Neuronal stem cell (in vitro differentiated cells): Measurements from ENCODE around the gene ORC6.

Experiments used
- DNase-seq: peaks from one replicate; pipeline ENCODE4 v3.0.0-alpha.2; 2013; ENCODE audit warnings: low spot score
- H2AFZ ChIP-seq: one replicate; pipeline ENCODE4 v1.6.1; 2013; ENCODE audit warnings: mild to moderate bottlenecking, low read length, inconsistent platforms
- H2AK5ac ChIP-seq: 2 replicates; pipeline ENCODE4 v1.6.1; 2013; ENCODE audit warnings: low read depth, mild to moderate bottlenecking, inconsistent platforms, low read length, moderate library complexity, mixed read lengths
- H2BK120ac ChIP-seq: 2 replicates; pipeline ENCODE4 v1.6.1; 2013; ENCODE audit warnings: low read depth, mild to moderate bottlenecking, inconsistent platforms, low read length, moderate library complexity, mixed read lengths
- H2BK12ac ChIP-seq: one replicate; pipeline ENCODE4 v1.6.1; 2013; ENCODE audit warnings: low read length, inconsistent platforms
- H2BK15ac ChIP-seq: 2 replicates; pipeline ENCODE4 v1.6.1; 2013; ENCODE audit warnings: mild to moderate bottlenecking, low read length, inconsistent platforms, mixed read lengths
- H2BK5ac ChIP-seq: one replicate; pipeline ENCODE4 v1.6.1; 2013; ENCODE audit warnings: inconsistent platforms, mild to moderate bottlenecking, low read length, moderate library complexity
- H3K14ac ChIP-seq: one replicate; pipeline ENCODE4 v1.6.1; 2013; ENCODE audit warnings: low read length, inconsistent platforms
- H3K18ac ChIP-seq: 2 replicates; pipeline ENCODE4 v1.6.1; 2013; ENCODE audit warnings: low read length, inconsistent platforms
- H3K23ac ChIP-seq: 2 replicates; pipeline ENCODE4 v1.6.1; 2013; ENCODE audit warnings: low read depth, mild to moderate bottlenecking, mixed read lengths, low read length, inconsistent platforms; ENCODE audit not compliant: poor library complexity
- H3K27ac ChIP-seq: replicated peaks from 3 replicates; pipeline ENCODE4 v1.5.1; 2013; ENCODE audit warnings: low read length, inconsistent platforms
- H3K27me3 ChIP-seq, 3 experiments: 2 replicates each; pipeline ENCODE4 v1.6.1; 2013; ENCODE audit warnings: low read length in 3 of 3, mild to moderate bottlenecking in 2 of 3, inconsistent platforms in 1 of 3, low read depth in 1 of 3, mixed read lengths in 1 of 3, moderate library complexity in 1 of 3; ENCODE audit not compliant: control insufficient read depth in 3 of 3, insufficient read depth in 3 of 3
- H3K36me3 ChIP-seq, 2 donors: replicated peaks in 1 of 2; 2 replicates each; pipeline ENCODE4 v1.6.1; 2013; ENCODE audit warnings: low read length in 2 of 2; ENCODE audit not compliant: control insufficient read depth in 2 of 2, insufficient read depth in 2 of 2
- H3K4ac ChIP-seq: 2 replicates; pipeline ENCODE4 v1.6.1; 2013; ENCODE audit warnings: inconsistent platforms, mild to moderate bottlenecking, low read length, moderate library complexity
- H3K4me1 ChIP-seq, 2 donors: 1 replicate in 1 of 2; 2 replicates in 1 of 2; pipeline ENCODE4 v1.6.1; 2013; ENCODE audit warnings: low read length in 2 of 2, low read depth in 1 of 2; ENCODE audit not compliant: control insufficient read depth in 2 of 2, insufficient read depth in 1 of 2
- H3K4me2 ChIP-seq: one replicate; pipeline ENCODE4 v1.6.1; 2013; ENCODE audit warnings: mild to moderate bottlenecking, low read length, inconsistent platforms; ENCODE audit not compliant: insufficient read depth, poor library complexity, severe bottlenecking
- H3K4me3 ChIP-seq, 2 donors: 2 replicates each; pipeline ENCODE4 v1.5.1; 2013; ENCODE audit warnings: low read length in 2 of 2, mild to moderate bottlenecking in 2 of 2, inconsistent platforms in 1 of 2, moderate library complexity in 1 of 2
- H3K79me1 ChIP-seq: one replicate; pipeline ENCODE4 v1.6.1; 2013; ENCODE audit warnings: low read depth, mild to moderate bottlenecking, inconsistent platforms, low read length, moderate library complexity
- H3K9ac ChIP-seq: one replicate; pipeline ENCODE4 v1.6.1; 2013; ENCODE audit warnings: mild to moderate bottlenecking, low read depth, low read length, inconsistent platforms; ENCODE audit not compliant: poor library complexity
- H3K9me3 ChIP-seq, 2 donors: replicated peaks in 1 of 2; 2 replicates each; pipeline versions ENCODE3 to v1.6.1; 2013; ENCODE audit warnings: low read length in 2 of 2, mild to moderate bottlenecking in 2 of 2, inconsistent platforms in 1 of 2, low read depth in 1 of 2, mixed read lengths in 1 of 2, moderate library complexity in 1 of 2; ENCODE audit not compliant: control insufficient read depth in 2 of 2, insufficient read depth in 1 of 2
- H4K8ac ChIP-seq: one replicate; pipeline ENCODE4 v1.6.1; 2013; ENCODE audit warnings: low read depth, mild to moderate bottlenecking, inconsistent platforms, low read length, moderate library complexity
- H4K91ac ChIP-seq: one replicate; pipeline ENCODE4 v1.6.1; 2013; ENCODE audit warnings: low read length, low read depth, mild to moderate bottlenecking, inconsistent platforms; ENCODE audit not compliant: poor library complexity
- WGBS, 2 donors: extraction: QIAGEN DNeasy Blood & Tissue Kit; methylation state at CpG; one replicate each; pipeline ENCODE4 v1.1.7; 2013; ENCODE audit warnings: missing lambda C conversion rate in 2 of 2, mixed read lengths in 1 of 2; ENCODE audit not compliant: insufficient read length in 2 of 2, insufficient replicate concordance in 1 of 2; ENCODE audit errors: extremely low coverage in 2 of 2; 5-methylcytosine and 5-hydroxymethylcytosine counted together

ORC6 gene

DNA sequence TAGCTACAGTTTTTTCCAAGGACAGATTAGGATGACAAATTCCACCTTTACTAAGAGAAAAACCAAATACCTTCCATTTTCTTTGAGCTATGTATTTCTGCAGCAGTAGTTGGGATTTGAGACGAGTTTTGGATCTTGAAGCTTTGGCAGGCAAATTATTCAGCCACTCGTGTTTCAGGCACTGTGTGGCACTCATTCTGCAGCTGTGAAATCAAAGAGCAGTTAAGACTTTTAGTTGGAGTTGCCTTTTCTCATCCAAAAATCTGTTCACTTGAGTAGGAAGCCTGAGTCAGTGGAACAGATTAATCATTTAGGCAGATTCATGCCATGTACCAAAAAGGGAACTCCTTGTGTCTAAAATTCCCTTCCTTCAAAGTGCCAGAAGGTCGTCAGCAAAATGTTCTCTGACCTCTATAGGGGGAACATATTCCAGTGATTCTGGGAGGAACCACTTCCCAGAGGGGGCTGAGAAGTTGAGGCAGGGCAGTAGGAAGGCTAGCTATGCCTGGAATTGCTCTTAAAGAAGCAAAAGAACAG lies 20.1 kb downstream of the ORC6 start:
- no peak for DNase-seq
- Histone ChIP-seq H2AK5ac (no peak overlapping the region), H3K27ac (no peak overlapping the region), H3K4ac (no peak overlapping the region), H3K4me3 (no peak overlapping the region), H3K23ac (no peak overlapping the region), H2BK12ac (no peak overlapping the region), H3K9ac (no peak overlapping the region), H2AFZ (no peak overlapping the region), H2BK15ac (no peak overlapping the region), H3K79me1 (no peaks in the 10 kb centered on the region), H3K27me3 (peaks cover 0 to under 1% (median 0%) of the 10 kb centered on the region in 3 experiments), H3K14ac (no peak overlapping the region), H4K91ac (no peak overlapping the region), H3K18ac (no peak overlapping the region), H3K4me2 (no peak overlapping the region), H3K9me3 (no peaks in the 10 kb centered on the region), H3K4me1 (no peaks in the 10 kb centered on the region), H2BK5ac (no peak overlapping the region), H3K36me3 (no peaks in the 10 kb centered on the region), H2BK120ac (no peak overlapping the region), H4K8ac (no peak overlapping the region)
- WGBS, 2 donors: no CpG with 5 or more reads among the region's 3 CpGs

DNA sequence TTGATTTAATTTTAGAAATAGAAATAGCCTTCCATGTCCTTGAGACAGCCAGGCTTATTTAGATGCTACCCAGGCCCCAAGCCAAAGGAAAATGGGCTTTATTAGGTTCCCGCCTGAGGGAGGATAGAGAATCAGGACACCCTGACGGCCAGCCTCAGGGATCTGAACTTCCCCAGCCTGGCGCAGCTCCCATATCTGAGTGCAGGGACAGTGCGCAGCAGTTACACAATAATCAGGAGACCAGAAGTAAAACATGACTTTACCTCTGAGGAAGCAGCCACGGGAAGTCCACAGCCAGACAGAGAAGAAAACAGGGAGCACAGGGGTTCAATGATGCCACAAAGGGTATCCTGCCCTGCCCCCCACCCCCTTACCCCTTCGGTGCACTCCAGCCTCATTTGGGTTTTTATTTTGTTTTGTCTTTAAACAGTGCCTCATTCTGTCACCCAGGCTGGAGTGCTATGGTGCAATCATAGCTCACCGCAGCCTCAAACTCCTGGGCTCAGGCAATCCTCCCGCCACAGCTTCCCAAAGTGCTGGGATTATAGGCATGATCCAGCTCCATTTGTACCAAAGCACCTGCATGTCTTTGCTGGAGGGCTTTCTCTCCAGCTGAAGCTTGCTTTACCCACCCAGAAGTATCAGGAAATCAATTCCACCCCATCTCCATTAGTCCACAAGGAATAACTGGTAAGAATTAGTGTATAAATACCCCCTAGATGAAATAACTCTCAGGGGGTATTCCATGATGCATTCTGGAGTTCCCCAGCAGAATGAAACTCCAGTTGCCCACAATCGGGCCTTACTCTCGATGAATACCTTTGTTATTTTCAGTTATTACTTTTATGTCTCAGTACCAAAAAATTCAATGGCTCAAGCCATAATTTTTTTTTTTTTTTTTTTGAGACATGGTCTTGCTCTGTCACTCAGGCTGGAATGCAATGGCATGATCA lies 21.9 kb downstream of the ORC6 start:
- no peaks in the 10 kb centered on the region for H3K79me1 ChIP-seq
- no CpG with 5 or more reads among the region's 10 CpGs for WGBS, 2 donors

DNA sequence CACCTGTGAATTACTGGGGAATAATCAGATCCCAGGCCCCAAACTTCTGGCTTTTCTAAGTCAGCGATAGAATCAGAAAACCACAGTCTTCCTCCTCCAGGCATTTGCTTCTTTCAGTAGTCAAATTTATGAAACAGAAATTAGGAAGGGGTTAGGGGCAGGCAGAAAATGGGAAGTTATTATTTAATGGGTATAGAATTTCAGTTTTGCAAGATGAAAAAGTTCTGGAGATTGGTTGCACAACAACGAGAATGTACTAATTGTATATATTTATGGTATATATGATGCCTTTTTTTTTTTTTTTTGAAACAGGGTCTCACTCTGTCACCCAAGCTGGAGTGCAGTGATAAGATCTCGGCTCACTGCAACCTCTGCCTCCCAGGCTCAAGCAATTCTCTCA lies 23.5 kb downstream of the ORC6 start:
- Histone ChIP-seq H3K14ac (no peak overlapping the region), H3K79me1 (no peaks in the 10 kb centered on the region), H3K4me1 (no peaks in the 10 kb centered on the region), H3K9me3 (no peaks in the 10 kb centered on the region), H3K4ac (no peak overlapping the region), H3K27ac (no peak overlapping the region), H2BK120ac (no peak overlapping the region), H2AFZ (no peak overlapping the region), H3K9ac (no peak overlapping the region), H2AK5ac (no peak overlapping the region), H3K4me2 (no peak overlapping the region), H2BK12ac (no peak overlapping the region), H3K18ac (no peak overlapping the region), H4K8ac (no peak overlapping the region), H3K36me3 (no peaks in the 10 kb centered on the region), H2BK5ac (no peak overlapping the region), H4K91ac (no peak overlapping the region), H3K4me3 (no peak overlapping the region), H2BK15ac (no peak overlapping the region), H3K27me3 (peaks cover 0 to 1% (median 0%) of the 10 kb centered on the region in 3 experiments), H3K23ac (no peak overlapping the region)
- DNase-seq: no peak
- no CpG with 5 or more reads among the region's 3 CpGs for WGBS, 2 donors

More for the DNA sequence above, 21.9 kb downstream of the ORC6 start:
- H3K4me2 ChIP-seq: no peak overlapping the region
- no peak overlapping the region for H3K4ac ChIP-seq
- no peaks in the 10 kb centered on the region for H3K9me3 ChIP-seq
- no peak overlapping the region for H2BK12ac ChIP-seq
- no peak overlapping the region for H2AFZ ChIP-seq
- H3K23ac ChIP-seq: no peak overlapping the region
- H3K4me3 ChIP-seq: no peak overlapping the region
- no peak overlapping the region for H3K27ac ChIP-seq
- H3K9ac ChIP-seq: peak overlapping the region; percentile 56
- H3K14ac ChIP-seq: peak overlapping the region; percentile 32
- H2BK15ac ChIP-seq: no peak overlapping the region
- no peak overlapping the region for H2AK5ac ChIP-seq
- H4K8ac ChIP-seq: no peak overlapping the region
- H3K4me1 ChIP-seq: no peaks in the 10 kb centered on the region
- H2BK5ac ChIP-seq: no peak overlapping the region
- no peaks in the 10 kb centered on the region for H3K36me3 ChIP-seq
- no peak overlapping the region for H4K91ac ChIP-seq
- H3K27me3 ChIP-seq: peaks cover 0 to 1% (median 0%) of the 10 kb centered on the region in 3 experiments
- no peak overlapping the region for H2BK120ac ChIP-seq
- no peak overlapping the region for H3K18ac ChIP-seq
- DNase-seq: no peak

DNA sequence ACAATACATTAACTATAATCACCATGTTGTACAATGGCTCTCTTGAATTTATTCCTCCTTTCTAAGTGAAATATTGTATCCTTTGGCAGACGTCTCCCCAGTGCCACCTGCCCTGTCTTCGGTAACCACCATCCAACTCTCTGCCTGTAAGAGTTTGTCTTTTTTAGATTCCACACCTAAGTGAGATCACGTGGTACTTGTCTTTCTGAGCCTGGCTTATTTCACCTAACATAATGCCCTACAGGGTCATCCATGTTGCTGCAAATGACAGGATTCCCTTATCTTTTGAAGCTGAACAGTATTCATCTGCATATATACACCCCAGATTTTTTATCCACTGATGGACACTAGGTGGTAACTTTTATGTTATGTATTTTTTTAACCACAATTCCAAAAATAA lies 24.2 kb downstream of the ORC6 start:
- Histone ChIP-seq H4K91ac (no peak overlapping the region), H2AFZ (no peak overlapping the region)

More for the DNA sequence above, 24.2 kb downstream of the ORC6 start:
- H3K9ac ChIP-seq: no peak overlapping the region
- peaks cover 0 to 1% (median 0%) of the 10 kb centered on the region in 3 experiments for H3K27me3 ChIP-seq
- H2BK120ac ChIP-seq: no peak overlapping the region
- no peaks in the 10 kb centered on the region for H3K36me3 ChIP-seq
- no peak overlapping the region for H3K27ac ChIP-seq
- no peak overlapping the region for H3K18ac ChIP-seq
- no peak overlapping the region for H2AK5ac ChIP-seq
- H3K79me1 ChIP-seq: no peaks in the 10 kb centered on the region
- H3K9me3 ChIP-seq: no peaks in the 10 kb centered on the region
- H4K8ac ChIP-seq: no peak overlapping the region
- no CpG with 5 or more reads among the region's 3 CpGs for WGBS, 2 donors
- H2BK12ac ChIP-seq: no peak overlapping the region
- no peaks in the 10 kb centered on the region for H3K4me1 ChIP-seq
- H3K14ac ChIP-seq: no peak overlapping the region
- DNase-seq: no peak
- no peak overlapping the region for H2BK5ac ChIP-seq
- H3K4me2 ChIP-seq: no peak overlapping the region
- no peak overlapping the region for H2BK15ac ChIP-seq
- H3K4me3 ChIP-seq: no peak overlapping the region
- H3K23ac ChIP-seq: no peak overlapping the region
- no peak overlapping the region for H3K4ac ChIP-seq
